Stimulated activated CD8-positive, alpha-beta memory T cell treated with anti-CD3 and anti-CD28 coated beads, Interleukin-7, amount 100 ng/mL, for 24 hours (primary cell): Measurements from ENCODE around the gene ELOVL7.
"Not testable (repeated sequence)": the region's sequence is repeated elsewhere in the genome, so short reads cannot be mapped to it uniquely, and the experiment has no call there.

Source experiments
- DNase-seq: peaks from one replicate; pipeline ENCODE4 v3.0.0-alpha.2; 2020; ENCODE audit warnings: low read depth

The ELOVL7 gene

DNA sequence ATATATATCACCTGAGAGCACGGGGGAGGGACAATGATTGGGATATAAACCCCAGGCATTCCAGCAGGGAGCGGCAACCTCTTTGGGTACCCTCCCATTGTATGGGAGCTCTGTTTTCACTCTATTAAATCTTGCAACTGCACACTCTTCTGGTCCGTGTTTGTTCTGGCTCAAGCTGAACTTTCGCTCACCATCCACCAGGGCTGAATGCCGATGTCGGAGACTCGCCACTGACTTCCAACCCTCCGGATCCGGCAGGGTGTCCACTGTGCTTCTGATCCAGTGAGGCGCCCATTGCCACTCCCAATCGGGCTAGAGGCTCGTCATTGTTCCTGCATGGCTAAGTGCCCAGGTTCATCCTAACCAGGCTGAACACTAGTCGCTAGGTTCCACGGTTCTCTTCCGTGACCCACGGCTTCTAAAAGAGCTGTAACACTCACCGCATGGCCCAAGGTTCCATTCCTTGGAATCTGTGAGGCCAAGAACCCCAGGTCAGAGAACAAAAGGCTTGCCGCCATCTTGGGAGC is 48.6 kb downstream of the ELOVL7 start:
- not testable (repeated sequence) for DNase-seq

DNA sequence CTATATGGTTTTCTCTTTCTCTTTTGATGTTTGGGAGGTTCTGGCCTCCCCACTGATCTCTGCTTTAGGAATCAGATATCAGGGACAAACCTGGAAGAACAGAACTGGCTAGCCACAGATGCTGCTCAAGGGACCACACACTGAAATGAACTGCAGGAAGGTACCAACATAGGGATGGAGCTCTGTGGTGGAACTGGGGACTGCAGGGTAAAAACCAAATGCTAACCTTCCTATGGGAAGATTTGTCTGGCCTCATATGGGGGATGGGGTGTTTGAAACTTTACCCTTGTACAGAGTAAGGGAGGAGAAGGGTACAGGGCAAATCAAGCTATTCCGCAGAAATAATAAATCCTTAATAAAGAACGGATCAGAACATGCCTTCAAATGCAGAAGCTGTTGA is 49.4 kb downstream of the ELOVL7 start:
- no peak for DNase-seq

DNA sequence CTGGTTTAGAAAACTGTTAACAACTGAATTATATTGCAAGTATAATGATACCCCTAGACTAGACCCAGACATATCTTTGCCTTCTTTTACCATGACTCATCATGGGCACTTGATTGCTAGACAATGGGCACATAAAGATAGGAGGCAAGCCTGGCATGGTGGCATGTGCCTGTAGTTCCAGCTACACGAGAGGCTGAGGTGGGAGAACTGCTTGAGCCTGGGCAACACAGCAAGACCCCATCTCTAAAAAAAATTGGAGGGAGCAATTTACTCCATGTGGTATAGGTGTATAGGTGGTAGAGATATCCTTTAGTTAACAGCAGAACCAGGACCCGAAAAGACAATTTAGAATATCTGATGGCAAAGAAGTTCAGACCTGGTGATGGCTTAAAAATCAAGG is 51.6 kb downstream of the ELOVL7 start:
- DNase-seq = no peak

DNA sequence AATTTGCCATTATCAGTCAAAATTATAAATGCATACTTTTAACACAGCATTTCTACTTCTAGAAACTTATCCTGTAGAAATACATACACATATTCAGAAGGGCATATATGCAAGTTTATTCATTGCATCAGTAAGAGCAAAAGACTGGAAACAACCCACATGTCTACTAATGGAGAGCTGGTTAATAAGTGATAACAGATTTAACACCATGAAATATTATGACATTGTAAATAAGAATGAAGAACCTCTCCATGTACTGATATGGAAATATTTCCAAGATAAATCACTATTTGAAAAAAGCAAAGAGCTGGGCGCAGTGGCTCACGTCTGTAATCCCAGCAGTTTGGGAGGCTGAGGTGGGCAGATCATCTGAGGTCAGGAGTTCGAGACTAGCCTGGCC is 54.5 kb downstream of the ELOVL7 start:
- DNase-seq = no peak

DNA sequence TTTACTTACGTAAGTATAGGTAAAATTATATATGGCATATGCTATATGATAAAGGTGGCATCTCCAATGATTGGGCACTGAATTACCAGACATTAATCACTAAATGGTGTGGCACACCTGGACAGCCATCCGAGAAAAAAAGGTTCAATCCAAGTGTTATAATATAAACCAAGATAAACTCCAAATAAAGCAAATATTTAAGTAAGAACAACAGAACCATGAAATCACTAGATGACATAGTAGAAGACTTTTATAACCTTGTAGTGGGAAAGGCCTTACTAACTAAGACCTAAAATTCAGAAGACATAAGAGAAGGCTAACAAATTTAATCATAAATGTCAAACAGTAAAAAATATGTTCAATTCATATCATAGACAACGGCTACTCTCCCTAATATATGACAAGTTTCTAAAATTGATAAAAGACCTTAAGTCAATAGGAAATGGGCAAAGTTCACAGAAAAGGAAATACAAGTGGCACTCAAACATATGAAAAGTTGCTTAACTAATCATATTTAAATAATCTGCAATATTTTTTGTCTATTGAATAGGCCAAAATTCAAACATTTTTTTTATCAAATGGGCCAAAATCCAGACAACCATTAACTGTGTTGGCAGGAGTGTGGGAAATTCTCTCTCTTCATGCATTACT is 55.1 kb downstream of the ELOVL7 start:
- DNase-seq = no peak

DNA sequence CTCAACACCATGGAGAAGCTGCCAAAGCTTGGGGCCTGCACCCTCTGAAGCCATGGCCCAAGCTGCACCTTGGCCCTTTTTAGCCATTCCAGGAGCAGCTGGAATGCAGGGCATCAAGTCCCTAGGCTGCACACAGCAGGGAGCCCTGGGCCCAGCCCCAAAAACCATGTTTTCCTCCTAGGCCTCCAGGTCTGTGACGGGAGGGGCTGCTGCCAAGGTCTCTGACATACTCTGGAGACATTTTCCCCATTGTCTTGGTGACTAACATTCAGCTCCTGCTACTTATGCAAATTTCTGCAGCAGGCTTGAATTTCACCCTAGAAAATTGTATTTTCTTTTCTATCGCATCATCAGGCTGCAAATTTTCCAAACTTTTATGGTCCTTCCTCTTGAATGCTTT is 64.6 kb downstream of the ELOVL7 start:
- DNase-seq = no peak

DNA sequence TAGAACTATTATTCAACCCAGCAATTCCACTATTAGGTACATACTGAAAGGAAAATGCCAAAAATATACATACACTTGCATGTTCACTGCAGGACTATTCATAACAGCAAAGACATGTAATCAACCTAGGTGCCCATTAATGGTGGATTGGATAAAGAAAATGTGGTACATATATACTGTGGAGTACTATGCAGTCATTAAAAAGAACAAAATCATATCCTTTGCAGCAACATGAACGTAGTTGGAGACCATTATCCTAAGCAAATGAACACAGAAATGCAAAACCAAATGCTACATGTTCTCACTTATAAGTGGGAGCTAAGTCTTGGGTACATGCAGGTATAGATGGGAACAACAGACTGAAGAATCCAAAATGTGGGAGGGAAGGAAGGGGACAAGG is 67.7 kb downstream of the ELOVL7 start:
- DNase-seq = no peak

DNA sequence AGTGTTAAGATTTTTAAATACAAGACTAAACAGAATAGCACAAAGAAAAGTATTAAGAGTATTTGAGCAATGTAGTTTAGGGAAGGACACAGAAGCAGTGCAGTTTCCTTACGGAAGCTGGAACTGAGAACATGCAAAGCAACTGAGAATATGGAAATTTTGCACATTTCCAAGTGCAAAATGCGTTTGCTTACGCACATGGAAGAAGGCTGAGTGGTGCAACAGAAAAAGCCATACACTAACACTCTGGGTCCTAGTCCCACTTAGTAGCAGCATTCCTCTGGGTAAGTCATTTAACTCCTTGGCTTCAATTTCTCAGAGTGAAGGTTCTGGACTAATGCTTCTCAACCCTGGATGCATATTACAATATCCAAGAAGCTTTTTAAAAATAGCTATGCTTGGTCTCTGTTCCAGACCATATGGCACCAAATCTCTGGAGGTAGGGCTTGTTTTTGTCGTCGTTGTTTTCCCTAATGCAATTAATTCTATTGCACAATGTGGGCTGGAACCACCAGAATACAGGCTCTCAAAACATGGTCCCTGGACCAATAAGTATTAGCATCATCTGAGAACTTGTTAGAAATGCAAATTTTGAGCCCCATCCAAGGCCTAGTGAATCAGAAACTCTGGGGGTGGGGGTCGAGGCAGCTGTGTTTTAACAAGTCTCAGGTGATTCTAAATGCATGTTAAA is 78.9 kb downstream of the ELOVL7 start:
- DNase-seq = no peak

DNA sequence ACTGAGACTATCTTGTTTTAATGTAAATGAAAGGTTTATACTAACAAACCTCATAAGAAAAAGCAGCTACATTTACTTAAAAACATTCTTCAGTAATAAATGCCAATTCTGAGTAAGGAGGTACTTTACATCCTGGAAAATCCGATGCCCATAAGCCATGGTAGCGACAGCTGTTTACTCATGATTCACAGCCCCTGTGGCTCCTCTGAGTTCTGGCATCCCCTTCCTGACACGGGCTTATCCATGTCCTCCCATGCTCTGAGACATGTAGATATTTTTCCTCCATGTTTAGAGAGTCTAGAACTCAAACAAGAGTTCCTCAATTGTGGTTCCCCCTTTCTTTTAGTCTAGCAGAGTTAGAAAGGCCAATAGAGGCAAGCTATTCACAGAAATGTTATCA is 81.0 kb downstream of the ELOVL7 start:
- no peak for DNase-seq

DNA sequence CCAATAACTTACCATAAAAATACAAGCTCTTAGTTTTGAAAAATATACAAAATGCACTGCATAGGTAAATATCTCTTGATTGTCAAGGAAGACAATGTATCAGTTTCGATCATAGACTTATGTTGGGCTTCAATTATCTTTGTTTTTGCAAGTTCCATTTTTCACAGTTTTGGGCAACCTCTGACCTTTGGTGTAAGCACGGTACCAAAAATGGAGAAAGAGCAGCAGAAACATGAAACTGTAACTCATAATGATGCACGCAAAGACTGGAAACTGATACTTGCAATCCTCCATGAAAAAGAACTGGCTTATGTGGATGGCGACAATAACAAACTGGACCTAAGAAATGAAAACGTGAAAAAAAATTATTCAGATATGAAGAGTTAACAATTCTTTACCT is 89.6 kb downstream of the ELOVL7 start:
- no peak for DNase-seq

DNA sequence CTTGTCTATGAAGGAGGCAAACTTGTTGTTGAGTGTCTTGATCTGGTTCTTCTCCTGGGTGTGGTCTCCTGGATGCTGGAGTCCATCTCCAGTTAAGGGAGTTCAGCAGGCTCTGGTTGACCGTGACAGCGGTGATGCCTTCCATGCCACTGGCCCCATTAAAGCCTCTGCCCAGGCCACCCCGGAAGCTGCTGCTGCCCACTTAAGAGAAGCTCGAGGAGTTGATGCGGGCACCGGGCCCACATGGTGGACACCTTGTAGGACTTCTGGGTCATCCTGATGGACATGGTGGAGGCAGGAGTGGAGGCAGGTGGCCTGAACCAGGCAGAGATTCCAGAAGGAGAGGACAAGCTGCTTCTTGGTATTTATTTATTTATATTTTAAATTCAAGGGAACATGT is 99.4 kb downstream of the ELOVL7 start:
- DNase-seq = no peak

DNA sequence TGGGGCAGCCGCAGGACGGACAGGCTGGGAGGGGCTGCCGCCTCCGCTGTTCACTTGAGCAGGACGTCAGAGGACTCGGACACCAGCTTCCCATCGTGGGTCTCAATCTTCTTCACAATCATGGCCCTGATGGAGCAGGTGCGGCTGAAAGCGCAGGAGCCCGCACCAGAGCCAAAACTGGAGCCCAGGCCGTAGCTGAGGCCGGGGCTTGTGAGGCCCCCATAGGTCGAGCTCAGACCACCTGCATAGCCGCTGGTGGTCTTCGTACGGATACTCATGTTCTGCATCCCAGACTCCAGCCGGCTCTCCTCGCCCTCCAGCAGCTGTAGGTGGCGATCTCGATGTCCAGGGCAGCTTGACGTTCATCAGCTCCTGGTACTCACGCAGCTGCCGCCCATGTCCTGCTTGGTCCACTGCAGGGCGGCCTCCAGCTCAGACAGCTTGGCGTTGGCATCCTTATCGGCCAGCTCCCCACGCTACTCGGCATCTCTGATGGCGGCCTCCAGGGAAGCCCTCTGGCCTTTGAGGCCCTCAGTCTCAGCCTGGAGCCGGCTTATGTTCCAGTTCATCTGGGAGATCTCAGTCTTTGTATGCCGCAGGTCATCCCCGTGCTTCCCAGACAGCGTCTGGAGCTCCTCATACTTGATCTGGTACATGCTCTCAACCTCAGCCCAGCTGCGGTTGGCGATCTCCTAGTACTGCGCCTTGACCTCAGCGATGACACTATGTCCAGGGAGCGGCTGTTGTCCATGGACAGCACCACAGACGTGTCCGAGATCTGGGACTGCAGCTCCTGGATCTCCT is 100.4 kb downstream of the ELOVL7 start:
- DNase-seq = no peak

DNA sequence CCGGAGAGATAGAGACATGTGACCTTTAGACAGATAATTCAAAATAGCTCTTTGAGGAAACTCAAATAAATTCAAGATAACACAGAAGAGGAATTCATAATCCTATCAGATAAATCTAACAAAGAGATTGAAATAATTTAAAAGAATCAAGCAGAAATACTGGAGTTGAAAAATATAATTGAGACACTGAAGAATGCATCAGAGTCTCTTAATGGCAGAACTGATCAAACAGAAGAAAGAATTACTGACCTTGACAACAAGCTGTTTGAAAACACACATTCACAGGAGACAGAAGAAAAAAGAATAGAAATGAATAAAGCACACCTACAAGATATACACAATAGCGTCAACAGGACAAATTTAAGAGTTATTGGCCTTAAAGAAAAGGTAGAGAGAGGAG is 103.7 kb downstream of the ELOVL7 start:
- no peak for DNase-seq

DNA sequence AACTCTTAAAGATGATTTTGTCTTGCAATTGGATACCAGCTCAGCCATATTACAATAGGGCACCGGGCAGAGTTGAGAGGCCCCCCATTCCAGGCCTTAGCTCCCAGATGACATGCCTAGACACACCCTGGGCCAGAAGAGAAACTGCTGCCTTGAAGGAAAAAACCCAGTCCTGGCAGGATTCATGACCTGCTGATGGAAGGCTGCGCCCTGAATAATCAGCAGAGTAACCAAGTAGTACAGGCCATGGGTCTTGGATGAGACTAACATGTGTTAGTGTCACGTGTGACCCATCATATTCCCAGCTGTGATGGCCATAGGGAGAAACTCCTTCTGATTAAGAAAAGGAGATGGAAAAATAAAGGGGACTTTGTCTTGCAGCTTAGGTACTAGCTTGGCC is 105.1 kb downstream of the ELOVL7 start:
- DNase-seq = no peak

DNA sequence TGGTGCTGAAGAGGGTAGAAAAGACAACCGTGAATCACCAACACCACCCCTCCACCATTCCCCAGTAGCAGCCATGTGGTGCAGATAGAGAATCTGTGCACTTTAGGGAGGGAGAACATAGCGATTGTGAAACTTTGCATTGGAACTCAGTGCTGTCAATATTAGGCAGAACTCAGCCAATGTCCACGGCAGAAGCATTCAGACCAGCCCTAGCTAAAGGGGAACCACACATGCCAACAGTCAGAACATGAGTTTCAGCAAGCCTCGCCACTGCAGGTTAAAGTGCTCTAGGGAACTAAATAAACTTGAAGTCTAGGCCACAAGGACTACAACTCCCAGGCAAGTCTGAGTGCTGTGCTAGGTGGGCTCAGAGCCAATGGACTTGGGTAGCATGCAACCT is 105.6 kb downstream of the ELOVL7 start:
- no peak for DNase-seq

DNA sequence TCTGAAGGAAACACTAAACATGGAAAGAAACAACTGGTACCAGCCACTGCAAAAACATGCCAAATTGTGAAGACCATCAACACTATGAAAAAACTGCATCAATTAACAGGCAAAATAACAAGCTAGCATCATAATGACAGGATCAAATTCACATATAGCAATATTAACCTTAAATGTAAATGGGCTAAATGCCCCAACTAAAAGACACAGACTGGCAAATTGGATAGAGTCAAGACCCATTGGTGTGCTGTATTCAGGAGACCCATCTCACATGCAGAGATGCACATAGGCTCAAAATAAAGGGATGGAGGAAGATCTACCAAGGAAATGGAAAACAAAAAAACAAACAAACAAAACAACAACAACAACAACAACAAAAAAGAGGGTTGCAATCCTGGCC is 113.2 kb downstream of the ELOVL7 start:
- DNase-seq = not testable (repeated sequence)

DNA sequence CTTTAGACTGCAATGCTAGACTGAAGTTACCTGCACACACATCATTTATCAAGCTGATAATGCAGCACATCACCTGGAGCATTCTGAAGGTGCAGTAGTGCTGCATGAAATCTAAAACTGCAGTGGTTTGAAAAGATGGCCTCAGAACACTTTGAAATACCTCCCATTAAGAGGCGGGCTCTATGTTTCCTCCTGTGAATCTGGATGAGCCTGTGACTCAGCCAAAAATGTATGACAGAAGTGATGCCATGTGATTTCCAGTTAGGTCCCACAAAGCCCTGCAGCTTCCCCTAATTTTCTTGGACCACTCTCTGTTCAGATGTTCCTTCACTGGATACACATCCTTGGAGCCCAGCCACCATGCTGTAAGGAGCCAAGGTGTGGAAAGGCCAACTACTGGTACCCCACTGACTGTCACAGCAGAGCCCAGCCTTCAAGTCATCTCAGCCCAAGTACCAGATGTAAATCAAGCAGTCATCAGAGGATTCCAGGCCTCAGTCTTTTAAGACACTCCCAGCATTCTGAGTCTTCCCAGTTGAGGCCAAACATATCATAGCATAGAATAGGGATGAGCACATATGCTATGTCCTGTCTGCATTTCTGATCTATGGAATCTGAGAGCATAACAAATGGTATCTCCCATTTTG is 116.9 kb downstream of the ELOVL7 start:
- no peak for DNase-seq

DNA sequence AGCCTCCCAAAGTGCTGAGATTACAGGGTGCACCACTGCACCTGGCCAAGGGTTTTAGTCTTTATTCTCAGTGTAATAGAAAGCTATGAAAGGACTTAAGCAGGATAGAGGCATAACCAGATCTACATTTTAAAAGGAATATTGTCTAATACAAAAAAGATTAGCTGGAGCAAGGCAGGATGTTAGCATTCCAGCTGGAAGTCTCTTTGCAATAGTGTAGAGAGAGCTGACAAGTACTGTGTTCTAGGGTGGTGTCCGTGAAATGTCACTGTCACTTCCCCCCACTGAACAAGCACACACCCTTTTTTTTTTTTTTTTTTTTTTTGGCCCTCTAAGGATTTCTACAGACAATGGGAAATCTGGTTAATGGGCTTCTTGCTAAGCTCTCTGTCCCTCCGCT is 119.9 kb downstream of the ELOVL7 start:
- DNase-seq = no peak

DNA sequence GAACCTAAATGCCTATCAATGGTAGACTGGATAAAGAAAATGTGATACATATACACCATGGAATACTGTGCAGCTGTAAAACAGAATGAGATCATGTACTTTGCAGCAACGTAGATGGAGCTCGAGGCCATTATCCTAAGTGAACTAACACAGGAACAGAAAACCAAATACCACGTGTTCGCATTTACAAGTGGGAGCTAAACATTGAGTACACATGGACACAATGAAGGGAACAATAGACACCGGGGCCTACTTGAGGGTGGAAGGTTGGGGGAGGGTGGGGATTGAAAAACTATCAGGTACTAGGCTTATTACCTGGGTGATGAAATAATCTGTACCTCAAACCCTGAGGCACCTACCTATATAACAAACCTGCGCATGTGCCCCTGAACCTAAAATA is 121.7 kb downstream of the ELOVL7 start:
- no peak for DNase-seq

DNA sequence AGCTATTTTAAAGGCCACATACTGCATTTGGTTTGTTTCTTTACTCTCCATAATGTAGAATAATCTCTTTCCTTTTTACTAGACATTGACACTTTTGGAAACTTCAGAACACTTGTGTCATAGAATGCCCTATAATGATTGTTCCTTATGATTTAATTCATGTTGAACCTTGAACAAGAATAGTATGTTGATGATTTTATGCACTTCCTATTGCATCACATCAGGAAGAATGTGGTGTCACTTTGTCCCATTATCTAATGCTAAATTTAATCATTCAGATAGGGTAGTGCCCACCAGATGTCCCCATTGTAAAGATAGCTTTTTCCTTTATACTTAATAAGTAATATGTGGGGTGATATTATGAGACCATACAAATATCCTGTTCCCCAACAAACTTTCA is 124.7 kb downstream of the ELOVL7 start:
- DNase-seq = no peak

DNA sequence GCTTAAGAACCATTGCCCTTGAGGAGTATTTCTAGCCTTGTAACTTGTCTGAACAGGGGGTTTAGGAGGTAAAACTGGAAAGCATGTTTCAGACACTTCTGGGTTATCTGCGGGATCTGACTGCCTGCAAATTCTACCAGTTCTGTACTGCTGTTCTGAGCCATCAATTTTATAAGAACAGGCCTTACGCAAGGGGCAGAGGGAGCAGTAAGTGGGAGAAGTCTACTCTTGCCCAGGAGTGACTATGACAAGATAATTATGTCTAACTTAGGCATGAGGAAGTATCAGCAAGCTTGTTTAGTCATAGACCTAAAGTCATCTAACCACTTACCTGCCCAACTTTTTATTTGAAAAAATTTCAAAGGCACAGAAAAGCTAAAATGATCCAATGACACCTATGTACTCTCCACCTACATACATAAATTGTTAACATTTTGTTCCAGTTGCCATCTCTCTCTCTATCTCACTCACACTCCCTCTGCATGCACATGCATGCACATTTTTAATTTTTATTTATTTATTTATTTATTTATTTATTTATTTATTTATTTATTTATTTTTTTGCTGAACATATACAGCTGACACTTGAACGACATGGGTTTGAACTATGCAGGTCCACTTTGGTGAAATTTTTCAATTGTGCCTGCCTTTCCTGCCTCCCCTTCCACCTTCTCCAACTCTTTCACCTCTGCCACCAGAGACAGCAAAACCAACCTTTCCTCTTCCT is 125.7 kb downstream of the ELOVL7 start:
- no peak for DNase-seq
